Activated naive CD4-positive, alpha-beta T cell treated with anti-CD3 and anti-CD28 coated beads, Interleukin-2, amount 50 U/mL, for 16 hours (primary cell): ENCODE measurements around the gene BCHE.

ENCODE experiments used
- DNase-seq: peaks from one replicate; pipeline ENCODE4 v3.0.0-alpha.2; 2020

BCHE gene

GRCh38 chr3:165748094-165748493, 89.1 kb downstream of the BCHE start:
- DNase-seq: no peak

GRCh38 chr3:165746874-165747273, 90.3 kb downstream of the BCHE start:
- no peak for DNase-seq

- no peak for DNase-seq
These were observed 93.2 kb downstream of the BCHE start for GRCh38 chr3:165744025-165744424.

GRCh38 chr3:165742351-165742750, 94.9 kb downstream of the BCHE start:
- no peak for DNase-seq

- no peak for DNase-seq
These were observed 107.5 kb downstream of the BCHE start for GRCh38 chr3:165729756-165730155.

- DNase-seq: no peak
These were observed 108.3 kb downstream of the BCHE start for GRCh38 chr3:165728924-165729323.

GRCh38 chr3:165725296-165725695, 111.9 kb downstream of the BCHE start:
- no peak for DNase-seq
